NCI-H526 (cell line): ENCODE measurements around the gene HSPA1B.
A peak's percentile ranks its signal among the peaks of the same experiment; 100 is the strongest.
"Not testable (repeated sequence)": the region's sequence is repeated elsewhere in the genome, so short reads cannot be mapped to it uniquely, and the experiment has no call there.

Experiments
- DNase-seq, 2 experiments: peaks; one replicate each; lab custom pipeline; 2025; lab: John Stamatoyannopoulos, UW

Gene HSPA1B

DNA sequence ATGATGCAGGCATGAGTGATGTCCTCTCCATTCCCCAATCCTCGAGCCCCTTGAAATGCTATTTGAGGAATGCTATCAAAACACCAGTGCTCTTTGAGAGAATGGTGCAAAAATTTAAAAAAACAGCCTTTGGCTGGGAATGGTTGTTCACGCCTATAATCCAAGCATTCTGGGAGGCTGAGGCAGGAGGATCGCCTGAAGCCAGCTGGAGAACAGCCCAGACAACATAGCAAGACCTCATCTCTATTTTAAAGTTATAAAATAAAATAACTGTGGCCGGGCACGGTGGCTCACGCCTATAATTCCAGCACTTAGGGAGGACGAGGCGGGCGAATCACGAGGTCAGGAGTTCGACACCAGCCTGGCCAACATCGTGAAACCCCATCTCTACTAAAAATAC is 27.8 kb upstream of the HSPA1B start:
- DNase-seq, result no peak

DNA sequence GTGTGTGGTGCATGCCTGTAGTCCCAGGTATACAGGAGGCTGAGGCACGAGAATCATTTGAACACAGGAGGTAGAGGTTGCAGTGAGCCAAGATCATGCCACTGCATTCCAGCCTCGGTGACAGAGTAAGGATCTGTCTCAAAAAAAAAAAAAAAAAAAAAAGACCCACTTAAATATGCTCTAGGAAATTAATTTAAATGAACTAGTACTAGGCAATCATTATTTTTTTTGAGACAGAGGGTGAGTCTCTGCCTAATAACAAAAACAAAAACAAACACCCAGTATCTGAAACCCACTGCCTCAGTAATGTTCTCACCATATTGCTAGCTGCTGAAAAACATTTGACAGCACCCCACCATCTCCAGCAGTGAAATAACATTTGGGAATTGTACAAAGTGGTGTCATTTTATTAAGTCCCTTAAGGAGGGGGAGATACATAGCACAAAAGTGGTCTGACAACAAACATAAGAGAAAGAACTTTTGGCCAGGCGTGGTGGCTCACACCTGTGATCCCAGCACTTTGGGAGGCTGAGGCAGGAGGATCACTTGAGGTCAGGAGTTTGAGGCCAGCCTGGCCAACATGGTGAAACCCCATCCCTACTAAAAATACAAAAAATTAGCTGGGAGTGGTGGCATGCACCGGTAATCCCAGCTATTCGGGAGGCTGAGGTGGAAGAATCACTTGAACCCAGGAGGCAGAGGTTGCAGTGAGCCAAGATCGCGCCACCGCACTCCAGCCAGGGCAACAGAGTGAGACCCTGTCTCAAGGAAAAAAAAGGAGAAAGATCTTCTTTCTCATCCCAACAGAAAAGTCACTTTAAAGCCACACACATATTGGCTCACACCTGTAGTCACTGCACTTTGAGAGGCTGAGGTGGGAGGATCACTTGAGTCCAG is 26.3 kb upstream of the HSPA1B start:
- not testable (repeated sequence) for DNase-seq

DNA sequence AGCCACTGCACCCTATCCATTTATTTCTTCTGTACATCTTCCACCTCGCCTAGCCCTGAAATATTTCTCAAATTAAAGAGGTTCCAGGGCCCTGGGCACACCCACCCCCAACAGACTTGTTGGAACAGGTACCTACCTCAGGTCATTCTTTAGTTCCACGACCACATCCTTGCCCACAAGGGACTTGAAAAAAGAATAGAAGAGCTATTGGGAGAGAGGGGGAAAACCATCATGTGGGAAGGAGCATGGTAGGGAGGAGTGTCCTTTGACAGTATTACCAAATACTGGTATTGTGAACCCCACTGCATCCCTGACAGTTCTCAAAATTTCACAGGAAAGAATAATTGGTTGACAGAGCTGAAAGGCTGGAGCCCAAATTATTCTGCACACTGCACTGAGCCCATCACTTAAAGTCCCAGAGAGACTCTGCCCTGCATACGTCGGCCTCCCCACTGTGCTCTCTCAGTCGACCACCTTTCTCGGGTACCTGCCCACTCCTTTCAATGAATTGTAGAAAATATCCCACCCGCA is 21.5 kb upstream of the HSPA1B start:
- DNase-seq, result no peak

DNA sequence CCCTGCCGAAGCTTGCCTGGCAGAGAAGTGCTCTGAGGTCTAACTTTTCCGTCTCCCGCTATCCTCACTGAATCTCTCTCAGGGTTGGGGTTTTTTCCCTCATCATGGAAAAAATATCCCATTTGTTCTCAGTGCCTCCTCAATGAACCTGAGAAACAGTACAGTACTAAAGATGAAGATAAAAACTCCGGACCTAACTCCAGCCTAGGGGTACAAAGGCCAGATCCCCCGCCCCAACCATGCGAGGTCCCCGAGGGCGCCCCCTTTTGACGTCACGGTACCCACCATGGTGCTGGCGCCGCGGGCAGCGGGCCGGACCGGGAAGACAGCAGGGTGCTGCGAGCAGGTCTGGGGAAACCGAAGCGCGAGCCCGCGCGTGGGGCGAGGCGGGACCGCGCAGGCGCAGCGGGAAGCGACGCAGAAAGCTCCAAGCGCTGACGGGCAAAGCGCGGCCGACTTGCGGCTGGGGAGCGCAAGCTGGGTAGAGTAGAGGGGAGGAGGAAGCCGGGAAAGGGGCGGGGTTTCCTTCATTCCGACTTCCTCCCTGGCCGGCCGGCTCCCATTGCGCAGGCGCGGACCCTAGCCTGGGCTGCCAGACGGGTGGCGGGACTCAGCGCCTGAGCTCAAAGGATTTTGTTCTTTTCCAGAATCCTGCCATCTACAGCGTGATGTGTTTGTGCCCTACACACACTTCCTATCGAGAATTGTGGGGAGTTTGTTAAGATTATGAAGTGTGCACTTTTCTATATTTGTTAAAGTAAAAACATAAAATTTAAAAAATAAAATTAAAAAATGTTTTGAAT is 20.9 kb upstream of the HSPA1B start, which contains the start of gene LSM2:
Gene LSM2, minus strand, starts transcription at position 497 of the 803 bp plus-strand sequence. Its CDS starts 209 bp downstream, at position 288.
- peak; percentile 93 to 98 for DNase-seq

DNA sequence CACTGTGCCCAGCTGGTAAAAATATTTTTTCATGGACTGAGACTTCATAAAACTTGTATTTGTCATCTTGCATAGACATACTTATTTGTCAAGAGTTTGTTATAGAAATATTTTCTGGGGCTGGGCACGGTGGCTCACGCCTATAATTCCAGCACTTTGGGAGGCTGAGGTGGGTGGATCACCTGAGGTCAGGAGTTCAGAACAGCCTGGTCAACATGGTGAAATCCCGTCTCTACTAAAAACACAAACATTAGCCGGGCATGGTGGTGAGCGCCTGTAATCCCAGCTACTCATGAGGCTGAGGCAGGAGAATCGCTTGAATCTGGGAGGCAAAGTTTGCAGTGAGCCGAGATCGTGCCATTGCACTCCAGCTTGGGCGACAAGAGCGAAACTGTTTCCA is 18.9 kb upstream of the HSPA1B start:
- not testable (repeated sequence) for DNase-seq

DNA sequence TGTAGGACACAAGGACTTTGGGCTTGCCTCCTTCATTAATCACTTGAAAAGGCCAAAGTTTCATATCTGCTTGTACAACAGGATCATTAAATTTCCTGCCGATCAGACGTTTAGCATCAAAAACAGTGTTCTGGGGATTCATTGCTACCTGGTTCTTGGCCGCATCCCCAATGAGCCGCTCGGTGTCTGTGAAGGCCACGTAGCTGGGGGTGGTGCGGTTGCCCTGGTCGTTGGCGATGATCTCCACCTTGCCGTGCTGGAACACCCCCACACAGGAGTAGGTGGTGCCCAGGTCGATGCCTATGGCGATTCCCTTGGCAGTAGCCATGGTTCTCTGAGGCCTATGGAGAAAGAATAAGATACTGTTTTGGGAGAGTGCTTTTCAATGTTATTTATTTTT is 15.9 kb upstream of the HSPA1B start:
- DNase-seq, result no peak

DNA sequence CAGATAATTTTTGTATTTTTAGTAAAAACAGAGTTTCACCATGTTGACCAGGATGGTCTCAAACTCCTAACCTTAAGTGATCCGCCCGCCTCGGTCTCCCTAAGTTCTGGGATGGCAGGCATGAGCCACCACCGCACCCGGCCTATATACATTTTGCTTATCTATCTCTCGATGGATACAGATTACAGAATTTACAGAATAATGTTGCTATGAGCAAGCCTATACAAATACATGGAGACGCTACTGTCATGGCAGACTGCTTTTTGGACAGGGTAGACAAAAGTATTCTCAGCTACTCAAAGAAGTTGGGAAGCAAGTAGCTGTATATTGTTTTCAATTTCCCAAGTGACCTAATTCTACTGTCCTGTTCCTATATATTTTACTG is 14.1 kb upstream of the HSPA1B start:
- no peak for DNase-seq

DNA sequence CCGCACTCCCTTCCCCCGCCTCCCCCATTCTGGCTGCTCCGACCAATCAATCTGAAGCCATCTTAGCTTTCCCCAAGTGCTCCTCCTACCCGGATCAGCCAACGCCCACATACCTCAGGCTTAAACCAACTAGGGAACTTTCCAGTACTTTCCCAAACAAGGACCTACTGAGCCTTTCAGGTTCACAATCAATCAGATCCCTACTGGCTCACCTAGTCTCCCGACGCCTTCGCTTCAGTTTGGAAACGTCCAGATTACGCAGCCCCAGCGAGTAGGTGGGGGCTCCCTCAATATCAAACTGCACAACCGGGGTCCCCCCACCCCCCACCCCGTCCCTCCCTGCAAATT is 12.9 kb upstream of the HSPA1B start:
- peak; percentile 96 to 97 for DNase-seq

DNA sequence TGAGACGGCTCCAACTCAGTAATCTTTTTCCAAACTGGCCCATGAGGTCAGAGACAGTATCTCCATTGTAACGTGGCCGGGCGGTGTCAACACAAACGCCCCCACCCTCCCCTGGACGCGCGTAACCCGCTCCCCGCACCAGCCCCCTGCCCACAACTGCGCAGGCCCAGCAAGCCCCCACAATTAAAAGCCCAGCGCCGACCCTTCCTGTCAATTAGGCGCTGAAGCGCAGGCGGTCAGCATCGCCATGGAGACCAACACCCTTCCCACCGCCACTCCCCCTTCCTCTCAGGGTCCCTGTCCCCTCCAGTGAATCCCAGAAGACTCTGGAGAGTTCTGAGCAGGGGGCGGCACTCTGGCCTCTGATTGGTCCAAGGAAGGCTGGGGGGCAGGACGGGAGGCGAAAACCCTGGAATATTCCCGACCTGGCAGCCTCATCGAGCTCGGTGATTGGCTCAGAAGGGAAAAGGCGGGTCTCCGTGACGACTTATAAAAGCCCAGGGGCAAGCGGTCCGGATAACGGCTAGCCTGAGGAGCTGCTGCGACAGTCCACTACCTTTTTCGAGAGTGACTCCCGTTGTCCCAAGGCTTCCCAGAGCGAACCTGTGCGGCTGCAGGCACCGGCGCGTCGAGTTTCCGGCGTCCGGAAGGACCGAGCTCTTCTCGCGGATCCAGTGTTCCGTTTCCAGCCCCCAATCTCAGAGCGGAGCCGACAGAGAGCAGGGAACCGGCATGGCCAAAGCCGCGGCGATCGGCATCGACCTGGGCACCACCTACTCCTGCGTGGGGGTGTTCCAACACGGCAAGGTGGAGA is 12.3 kb upstream of the HSPA1B start, which contains the start of the genes HSPA1A and HSPA1L:
Gene HSPA1A, plus strand, starts transcription at position 519 of the 814 bp plus-strand sequence. Its CDS starts 214 bp downstream, at position 733.
Gene HSPA1L, minus strand, starts transcription at position 259 of the 814 bp plus-strand sequence. CDS start 3,311 bp downstream, outside the sequence.
- peak; percentile 97 to 98 for DNase-seq

DNA sequence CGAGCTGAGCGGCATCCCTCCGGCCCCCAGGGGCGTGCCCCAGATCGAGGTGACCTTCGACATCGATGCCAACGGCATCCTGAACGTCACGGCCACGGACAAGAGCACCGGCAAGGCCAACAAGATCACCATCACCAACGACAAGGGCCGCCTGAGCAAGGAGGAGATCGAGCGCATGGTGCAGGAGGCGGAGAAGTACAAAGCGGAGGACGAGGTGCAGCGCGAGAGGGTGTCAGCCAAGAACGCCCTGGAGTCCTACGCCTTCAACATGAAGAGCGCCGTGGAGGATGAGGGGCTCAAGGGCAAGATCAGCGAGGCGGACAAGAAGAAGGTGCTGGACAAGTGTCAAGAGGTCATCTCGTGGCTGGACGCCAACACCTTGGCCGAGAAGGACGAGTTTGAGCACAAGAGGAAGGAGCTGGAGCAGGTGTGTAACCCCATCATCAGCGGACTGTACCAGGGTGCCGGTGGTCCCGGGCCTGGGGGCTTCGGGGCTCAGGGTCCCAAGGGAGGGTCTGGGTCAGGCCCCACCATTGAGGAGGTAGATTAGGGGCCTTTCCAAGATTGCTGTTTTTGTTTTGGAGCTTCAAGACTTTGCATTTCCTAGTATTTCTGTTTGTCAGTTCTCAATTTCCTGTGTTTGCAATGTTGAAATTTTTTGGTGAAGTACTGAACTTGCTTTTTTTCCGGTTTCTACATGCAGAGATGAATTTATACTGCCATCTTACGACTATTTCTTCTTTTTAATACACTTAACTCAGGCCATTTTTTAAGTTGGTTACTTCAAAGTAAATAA is 10.2 kb upstream of the HSPA1B start:
- DNase-seq, result not testable (repeated sequence)

DNA sequence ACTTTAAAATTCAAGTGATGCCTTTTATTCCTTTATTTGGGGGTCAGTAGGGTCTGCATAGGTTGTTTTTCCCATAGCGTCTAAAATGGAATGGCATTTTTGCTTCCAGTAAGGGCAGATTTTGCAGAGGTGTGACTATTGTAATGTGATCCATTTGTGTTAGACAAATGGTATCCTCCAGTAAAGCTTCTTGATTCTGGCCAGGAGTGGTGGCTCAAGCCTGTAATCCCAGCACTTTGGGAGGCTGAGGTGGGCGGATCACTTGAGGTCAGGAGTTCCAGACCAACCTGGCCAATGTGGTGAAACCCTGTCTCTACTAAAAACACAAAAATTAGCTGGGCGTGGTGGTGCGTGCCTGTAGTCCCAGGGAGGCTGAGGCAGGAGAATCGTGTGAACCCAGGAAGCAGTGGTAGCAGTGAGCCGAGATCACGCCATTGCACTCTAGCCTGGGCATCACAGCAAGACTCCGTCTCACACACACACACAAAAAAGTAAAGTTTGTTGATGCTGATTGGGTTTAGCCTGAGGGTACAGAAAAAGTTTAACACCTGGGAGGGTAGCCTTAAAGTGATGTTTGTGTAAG is 9.5 kb upstream of the HSPA1B start:
- DNase-seq, result not testable (repeated sequence)

DNA sequence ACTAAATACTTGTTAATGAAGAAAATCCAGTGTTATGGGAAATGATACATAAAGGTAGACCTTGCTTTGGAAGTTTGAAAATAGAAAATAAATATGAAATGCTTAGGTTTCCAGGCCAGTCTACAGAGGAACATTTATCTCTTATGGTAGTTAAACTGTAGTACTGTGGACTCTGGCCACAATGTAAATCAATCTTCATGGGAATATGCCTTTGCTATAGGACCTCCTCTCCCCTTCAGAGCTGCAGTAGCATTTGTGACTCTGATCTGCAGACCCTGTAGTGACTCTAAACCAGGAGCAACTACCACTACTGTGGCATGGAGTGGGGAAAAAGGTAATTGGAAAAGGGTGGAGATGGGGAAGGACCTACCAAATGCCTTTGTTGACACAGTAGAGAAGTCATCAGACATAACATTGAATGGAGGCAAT is 7.7 kb upstream of the HSPA1B start:
- DNase-seq, result peak in 1 of 2 experiments; percentile 17

DNA sequence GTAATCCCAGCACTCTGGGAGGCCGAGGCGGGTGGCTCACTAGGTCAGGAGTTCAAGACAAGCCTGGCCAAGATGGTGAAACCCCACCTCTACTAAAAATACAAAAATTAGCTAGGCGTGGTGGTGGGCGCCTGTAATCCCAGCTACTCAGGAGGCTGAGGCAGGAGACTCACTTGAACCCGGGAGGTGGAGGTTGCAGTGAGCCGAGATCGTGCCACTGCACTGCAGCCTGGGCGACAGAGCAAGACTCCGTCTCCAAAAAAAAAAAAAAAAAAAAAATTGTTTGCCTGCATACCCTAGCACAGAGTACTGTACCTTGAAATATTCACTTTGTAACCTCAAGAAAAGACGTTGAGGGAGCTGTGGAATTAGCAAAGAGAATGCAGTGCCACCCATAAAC is 7.1 kb upstream of the HSPA1B start:
- DNase-seq, result not testable (repeated sequence)

DNA sequence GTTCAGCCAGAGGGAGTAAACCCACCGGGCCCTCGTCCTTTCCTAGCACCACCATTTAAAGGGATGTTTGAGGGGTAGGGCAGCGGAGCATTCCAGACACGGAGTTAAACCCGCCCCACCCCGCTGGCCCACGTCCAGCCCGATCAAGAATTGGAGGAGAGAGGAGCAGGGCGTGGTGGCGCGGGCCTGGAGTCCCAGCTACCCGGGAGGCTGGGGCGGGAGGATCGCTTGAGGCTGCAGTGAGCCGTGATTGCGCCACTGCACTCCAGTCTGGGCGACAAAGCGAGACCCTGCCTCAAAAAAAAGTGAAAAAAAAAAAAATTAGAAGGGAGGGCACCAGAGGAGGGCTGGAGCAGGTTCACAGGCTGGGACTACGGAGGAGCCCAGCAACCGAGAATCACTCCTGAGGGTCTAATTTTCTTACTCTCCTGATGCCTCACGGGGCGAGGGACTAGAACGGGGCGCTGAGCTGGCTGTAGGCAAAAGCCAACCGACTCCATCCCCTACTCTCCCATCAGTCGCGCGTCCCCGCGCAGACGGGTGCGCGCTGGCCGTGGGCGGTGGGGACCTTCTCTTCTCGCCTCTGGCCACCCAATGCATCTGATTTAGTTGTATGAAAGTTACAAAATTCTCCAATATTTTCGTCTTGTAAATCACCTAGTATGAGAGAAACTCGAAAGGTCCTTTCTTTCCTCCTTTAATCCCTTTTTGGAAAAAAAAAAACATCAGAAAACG is 6.1 kb upstream of the HSPA1B start:
- DNase-seq, result peak; percentile 35 to 79

DNA sequence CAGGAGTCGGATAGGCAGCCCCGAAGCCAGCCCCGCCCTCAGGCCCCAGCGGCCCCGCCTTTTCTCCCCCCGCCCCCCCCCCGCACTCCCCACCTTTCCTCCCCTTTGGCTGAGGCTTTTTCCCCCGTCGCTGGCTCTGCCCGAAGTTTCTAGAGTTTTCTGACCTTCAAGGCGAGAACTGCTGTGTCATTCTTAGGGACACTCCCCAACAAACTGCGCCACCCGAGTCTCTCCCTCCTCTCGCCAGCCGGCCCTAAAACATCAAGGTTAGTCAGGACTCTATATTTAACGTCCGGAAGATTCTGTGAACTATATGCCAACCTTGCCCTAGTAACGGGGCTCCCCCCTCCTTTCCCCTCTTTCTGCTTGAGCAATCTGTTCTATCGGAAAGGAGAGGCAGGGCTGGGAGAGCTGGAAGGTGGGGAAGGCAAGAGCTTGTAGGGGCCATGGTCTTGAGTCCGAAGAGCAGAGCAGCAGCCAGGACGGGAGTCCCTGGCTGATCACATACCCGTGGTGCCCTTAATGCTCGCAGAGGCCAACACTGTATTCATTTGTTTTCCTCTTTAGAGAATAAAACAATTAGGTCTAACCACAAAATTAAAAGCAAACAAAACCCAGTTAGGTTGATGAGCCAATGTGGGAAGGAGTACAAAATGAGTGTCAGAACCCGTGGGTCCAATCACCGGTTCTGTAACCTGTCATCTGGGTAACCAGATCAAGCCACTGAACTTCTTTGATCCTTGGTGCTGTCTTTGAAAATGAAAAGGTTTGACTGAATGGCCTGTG is 5.3 kb upstream of the HSPA1B start:
- peak in 1 of 2 experiments; percentile 65 for DNase-seq

DNA sequence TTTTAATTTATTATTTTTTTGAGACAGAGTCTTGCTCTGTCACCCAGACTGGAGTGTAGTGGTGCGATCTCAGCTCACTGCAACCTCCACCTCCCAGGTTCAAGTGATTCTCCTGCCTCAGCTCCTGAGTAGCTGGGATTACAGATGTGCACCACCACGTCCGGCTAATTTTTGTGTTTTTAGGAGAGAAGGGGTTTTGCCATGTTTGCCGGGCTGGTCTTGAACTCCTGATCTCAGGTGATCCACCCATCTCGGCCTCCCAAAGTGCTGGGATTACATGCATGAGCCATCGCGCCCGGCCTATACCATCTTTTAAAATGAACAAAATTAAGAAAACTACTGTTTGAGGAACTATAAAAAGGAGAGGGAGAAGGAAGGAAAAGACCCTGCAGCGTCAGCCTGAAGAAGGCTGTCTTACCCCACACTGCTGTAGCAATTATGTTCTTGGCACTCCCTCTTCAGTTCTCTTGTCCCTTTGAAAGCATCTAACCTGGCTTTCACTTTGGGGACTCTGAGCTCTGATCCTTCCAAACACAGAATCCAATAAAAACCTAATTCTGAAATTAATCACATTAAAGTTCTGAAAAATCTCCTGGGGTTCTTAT is 3.8 kb upstream of the HSPA1B start:
- not testable (repeated sequence) for DNase-seq

DNA sequence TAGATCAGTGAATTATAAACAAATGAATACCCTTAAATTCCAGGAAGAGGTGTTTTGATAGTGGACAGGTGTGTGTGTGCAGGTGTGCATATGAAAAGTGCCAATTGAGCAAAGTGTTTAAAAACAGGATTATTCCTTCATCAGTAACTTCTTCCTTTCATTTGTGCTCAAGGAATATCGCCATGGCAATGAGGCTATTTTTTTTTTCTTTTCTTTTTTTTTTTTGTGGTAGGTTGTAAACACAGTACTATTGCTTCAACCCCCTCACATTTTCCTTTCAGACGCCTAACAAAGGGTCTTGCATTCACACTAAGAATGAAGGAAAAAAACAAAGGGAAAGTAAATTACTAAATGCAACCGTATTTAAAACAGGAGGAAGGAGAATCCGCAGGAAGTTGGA is 2.0 kb upstream of the HSPA1B start:
- DNase-seq, result no peak

DNA sequence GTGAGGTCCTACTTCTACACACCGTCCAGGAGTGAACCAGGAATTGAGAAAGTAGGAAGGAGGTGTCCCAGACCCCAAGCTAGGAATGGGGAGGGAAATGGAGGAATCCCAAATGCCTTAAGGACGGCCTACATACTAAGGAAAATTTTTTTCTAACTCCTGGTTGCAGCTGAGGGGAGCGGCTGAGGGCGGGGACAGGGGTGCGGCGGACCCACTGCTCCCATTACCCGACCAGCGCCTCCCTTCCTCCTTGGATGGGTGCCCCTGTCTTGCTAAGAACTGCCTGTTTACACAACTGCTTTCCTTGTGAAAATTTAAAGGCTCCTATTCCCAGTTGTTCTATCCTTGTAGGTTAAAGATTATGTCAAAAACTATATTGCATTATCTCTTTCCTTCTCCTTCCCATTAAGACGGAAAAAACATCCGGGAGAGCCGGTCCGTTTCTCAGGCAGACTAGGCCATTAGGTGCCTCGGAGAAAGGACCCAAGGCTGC is 699 bp upstream of the HSPA1B start:
- peak in 1 of 2 experiments; percentile 77 for DNase-seq
